Skeletal muscle tissue (tissue), 5 donors: ENCODE data around the gene VCPKMT. TPM values are rescaled to one million over a fixed set of nuclear protein-coding genes. Genes with fewer than 3 reads are reported as not detected.
A peak's percentile ranks its signal among the peaks of the same experiment; 100 is the strongest.

Source experiments
- H3K27ac ChIP-seq: one replicate; pipeline ENCODE4 v1.7.0; 2013; ENCODE audit warnings: mild to moderate bottlenecking, low read depth, low read length, inconsistent platforms
- H3K27me3 ChIP-seq, 3 donors: one replicate each; pipeline ENCODE4 v1.7.0; 2013; ENCODE audit warnings: low read length in 3 of 3; ENCODE audit not compliant: control insufficient read depth in 3 of 3, insufficient read depth in 3 of 3
- H3K36me3 ChIP-seq, 3 donors: one replicate each; pipeline ENCODE4 v1.7.0; 2013; ENCODE audit warnings: low read length in 3 of 3; ENCODE audit not compliant: control insufficient read depth in 3 of 3, insufficient read depth in 3 of 3
- H3K4me1 ChIP-seq, 3 donors: one replicate each; pipeline ENCODE4 v1.7.0; 2013; ENCODE audit warnings: low read length in 3 of 3, mild to moderate bottlenecking in 3 of 3; ENCODE audit not compliant: control insufficient read depth in 3 of 3, insufficient read depth in 3 of 3
- H3K4me3 ChIP-seq, 3 donors: one replicate each; pipeline ENCODE4 v1.7.0; 2013; ENCODE audit warnings: low read length in 3 of 3
- H3K9ac ChIP-seq, 3 donors: one replicate each; pipeline ENCODE4 v1.7.0; 2013; ENCODE audit warnings: low read length in 3 of 3, mild to moderate bottlenecking in 3 of 3, moderate library complexity in 2 of 3, low read depth in 1 of 3
- H3K9me3 ChIP-seq, 3 donors: one replicate each; pipeline ENCODE4 v1.7.0; 2013; ENCODE audit warnings: low read length in 3 of 3; ENCODE audit not compliant: control insufficient read depth in 3 of 3
- small RNA-seq: library from RNA; depleted of rRNA; stranded (forward); fragments of <200 nt; gene quantifications from one replicate; pipeline ENCODE3, GENCODE V24; 2014
- total RNA-seq: library from RNA; depleted of rRNA; stranded (reverse); fragments of >200 nt; gene quantifications from one replicate; pipeline ENCODE4 v1.2.3, GENCODE V29; 2014
- donor health status: Osteomylitis.

VCPKMT gene
- total RNA-seq, 1 donor from 2014 or later: 2.1 TPM

DNA sequence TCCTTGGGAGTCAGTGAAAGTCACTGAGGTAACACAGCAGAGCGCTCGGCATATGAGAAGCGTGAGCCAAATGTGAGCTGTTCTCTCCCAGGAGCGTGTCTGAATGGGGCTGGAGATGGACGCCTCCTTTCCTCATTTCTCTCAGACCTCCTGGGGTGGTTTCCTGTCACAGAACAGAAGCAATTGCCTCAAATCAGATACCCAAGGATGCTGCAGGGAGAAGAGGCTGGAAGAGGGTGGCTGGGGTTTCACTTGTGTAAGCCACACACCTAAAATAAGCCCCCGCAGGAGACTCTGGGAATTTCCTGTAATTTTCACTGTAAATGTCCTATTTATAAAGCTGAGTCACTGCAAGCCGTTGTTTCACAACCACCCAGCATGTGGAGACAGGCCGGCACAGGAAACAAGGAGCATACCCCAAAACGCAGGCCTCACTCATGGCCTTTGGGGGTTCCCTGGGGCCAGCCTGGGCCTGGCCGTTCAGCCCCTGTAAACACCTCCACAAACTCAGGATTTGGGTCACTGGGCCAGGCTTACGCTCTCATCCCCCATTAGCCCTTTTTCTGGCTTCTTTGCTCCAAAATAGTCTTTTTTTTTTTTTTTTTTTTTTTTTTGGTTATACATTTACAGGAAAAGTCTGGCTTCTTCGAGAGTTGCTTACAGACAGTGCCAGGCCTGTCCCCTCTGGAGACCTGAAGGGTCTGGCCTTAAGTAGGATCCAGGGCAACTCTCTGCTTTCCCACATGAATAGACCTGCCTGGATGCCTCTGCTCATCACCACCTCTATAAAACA, 55.3 kb downstream of the VCPKMT start:
- Histone ChIP-seq H3K4me1 (peaks cover 21 to 31% (median 22%) of the 10 kb centered on the region in 3 donors), H3K36me3 (no peaks in the 10 kb centered on the region), H3K27ac (peak overlapping the region; percentile 77), H3K4me3 (no peak overlapping the region), H3K9me3 (no peaks in the 10 kb centered on the region), H3K9ac (peak overlapping the region in 2 of 3 donors; percentile 25 to 38), H3K27me3 (no peaks in the 10 kb centered on the region)

DNA sequence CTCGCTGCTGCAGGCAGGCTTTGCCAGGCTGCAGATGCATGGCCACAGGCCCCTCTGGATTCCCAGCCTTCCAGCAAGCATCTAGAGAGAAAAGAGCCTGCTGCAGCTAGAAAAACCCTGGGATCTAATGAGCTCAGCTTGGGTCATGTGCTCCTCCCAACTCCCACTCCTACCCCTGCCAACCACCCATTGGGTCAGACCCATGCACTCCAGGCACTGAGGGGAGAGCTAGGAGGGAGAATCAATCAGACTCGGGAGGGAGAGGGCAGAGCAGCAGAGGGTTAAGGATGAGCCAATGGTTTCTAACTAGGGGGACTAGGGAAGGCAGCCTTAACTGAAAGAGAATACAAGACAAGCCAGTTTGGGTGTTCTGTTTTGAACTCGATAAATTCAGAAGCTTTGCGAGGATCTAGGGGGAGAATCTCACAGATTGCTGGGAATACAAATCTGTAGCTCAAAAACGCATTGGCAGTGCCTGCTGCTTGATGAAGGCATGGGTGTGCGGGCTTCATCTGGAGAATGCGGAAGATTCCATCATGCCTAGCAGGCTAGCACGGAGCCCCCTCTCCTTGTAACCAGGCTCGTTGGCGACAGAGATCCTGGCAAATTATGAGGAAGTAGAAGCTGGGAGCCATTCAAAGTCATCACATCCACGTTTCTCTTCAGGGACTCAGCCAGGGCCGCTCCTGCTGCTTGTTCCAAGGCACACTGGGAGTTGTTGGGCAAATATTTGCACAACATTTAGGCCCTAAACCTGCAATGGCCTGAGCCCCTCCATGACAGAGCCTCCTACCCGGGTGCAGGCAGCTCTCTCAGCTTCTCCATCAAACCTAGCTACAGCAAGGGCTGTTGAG, 56.4 kb downstream of the VCPKMT start:
- no peak overlapping the region for H3K4me3 ChIP-seq

More for the DNA sequence above, 56.4 kb downstream of the VCPKMT start:
- H3K9me3 ChIP-seq: no peaks in the 10 kb centered on the region
- no peaks in the 10 kb centered on the region for H3K36me3 ChIP-seq
- H3K27ac ChIP-seq: peak overlapping the region; percentile 77
- peaks cover 21 to 31% (median 22%) of the 10 kb centered on the region in 3 donors for H3K4me1 ChIP-seq
- peak overlapping the region in 1 of 3 donors; percentile 38 for H3K9ac ChIP-seq
- no peaks in the 10 kb centered on the region for H3K27me3 ChIP-seq

Small RNA genes lying within 50 kb of the gene (small RNA-seq; reads per million reads assigned to genes)
- not detected for gene RF00019

Other genes with a start within 250 kb of the VCPKMT start
- gene ARF6, start 223.5 kb downstream of the VCPKMT start, total RNA-seq: 24.5 TPM
- gene SOS2, start 115.0 kb upstream of the VCPKMT start, total RNA-seq: 45.9 TPM
- 8.4 TPM for gene L2HGDH, start 195.7 kb upstream of the VCPKMT start, total RNA-seq
- gene DMAC2L, start 195.8 kb upstream of the VCPKMT start, total RNA-seq: 4.7 TPM